ENCODE data around the gene UROS.

GRCh38 chr10:125802131-125802530 is 20.9 kb downstream of the UROS start:
- TF ChIP-seq USF1 (IDR thresholded peaks at IDR 0.05) (no peak), CREB1 (IDR thresholded peaks at IDR 0.05; ENCODE audit: low read depth) (no peak), TEAD4 (IDR thresholded peaks at IDR 0.05) (no peak), FOXM1 (IDR thresholded peaks at IDR 0.05; ENCODE audit: borderline replicate concordance, low read depth) (no peak), ZBTB7A (IDR thresholded peaks at IDR 0.05; ENCODE audit: low read depth) (no peak)

Data from Ishikawa (cell line).